IPS-18c (cell line): ENCODE results near the gene OR1E1.
A peak's percentile ranks its signal among the peaks of the same experiment; 100 is the strongest.
"Not testable (repeated sequence)": the region's sequence is repeated elsewhere in the genome, so short reads cannot be mapped to it uniquely, and the experiment has no call there.

Experiments used
- H3K4me3 ChIP-seq: 2 replicates; pipeline ENCODE4 v1.7.0; 2013; ENCODE audit warnings: low read depth, mild to moderate bottlenecking, low read length, moderate library complexity; ENCODE audit not compliant: insufficient read depth
- H3K9me3 ChIP-seq: one replicate; pipeline ENCODE4 v1.6.1; 2013; ENCODE audit warnings: mild to moderate bottlenecking, low read length, moderate library complexity; ENCODE audit not compliant: control insufficient read depth, insufficient read depth

Gene OR1E1

GRCh38 chr17:3398310-3398709 is at the start of gene OR1E1:
Gene OR1E1 (minus strand): TSS chr17:3398410. CDS start chr17:3398410, 0 bp downstream.
- H3K4me3 ChIP-seq = no peak within 1 kb of the TSS
- peaks cover under 1% of the 10 kb centered on the region for H3K9me3 ChIP-seq

GRCh38 chr17:3447625-3448024 is 49.4 kb upstream of the OR1E1 start:
- H3K4me3 ChIP-seq = no peak overlapping the region
- H3K9me3 ChIP-seq = no peaks in the 10 kb centered on the region

GRCh38 chr17:3440451-3440850 is 42.2 kb upstream of the OR1E1 start:
- H3K9me3 ChIP-seq = no peaks in the 10 kb centered on the region
- H3K4me3 ChIP-seq = no peak overlapping the region

GRCh38 chr17:3438368-3438767 is 40.2 kb upstream of the OR1E1 start:
- no peaks in the 10 kb centered on the region for H3K9me3 ChIP-seq

GRCh38 chr17:3433741-3434140 is 35.5 kb upstream of the OR1E1 start, which contains the start of gene OR1E2:
Gene OR1E2 (minus strand): TSS chr17:3433841. CDS start chr17:3433841, 0 bp downstream.
- no peak within 1 kb of the TSS for H3K4me3 ChIP-seq
- H3K9me3 ChIP-seq = no peaks in the 10 kb centered on the region

More at GRCh38 chr17:3438368-3438767, 40.2 kb upstream of the OR1E1 start:
- no peak overlapping the region for H3K4me3 ChIP-seq

- H3K4me3 ChIP-seq, H3K9me3 ChIP-seq: not testable (repeated sequence)
These were observed 35.0 kb upstream of the OR1E1 start for GRCh38 chr17:3433215-3433614.

GRCh38 chr17:3418222-3418621 is 20.0 kb upstream of the OR1E1 start:
- H3K4me3 ChIP-seq = no peak overlapping the region
- no peaks in the 10 kb centered on the region for H3K9me3 ChIP-seq

GRCh38 chr17:3415610-3416009 is 17.4 kb upstream of the OR1E1 start:
- Histone ChIP-seq H3K9me3 (no peaks in the 10 kb centered on the region), H3K4me3 (no peak overlapping the region)

GRCh38 chr17:3412216-3412615 is 14.0 kb upstream of the OR1E1 start:
- H3K4me3 ChIP-seq, H3K9me3 ChIP-seq: not testable (repeated sequence)

GRCh38 chr17:3411070-3411469 is 12.9 kb upstream of the OR1E1 start, which contains the start of gene OR3A3:
Gene OR3A3 (plus strand): TSS chr17:3411370.
- Histone ChIP-seq H3K4me3 (0 out of 2 replicates have a peak within 1 kb of the TSS, but pooled peaks have one; percentile 9), H3K9me3 (no peaks in the 10 kb centered on the region)

GRCh38 chr17:3403856-3404255 is 5.6 kb upstream of the OR1E1 start:
- H3K4me3 ChIP-seq, H3K9me3 ChIP-seq: not testable (repeated sequence)

- Histone ChIP-seq H3K4me3 (no peak overlapping the region), H3K9me3 (peaks cover 2% of the 10 kb centered on the region)
These were observed 3.6 kb upstream of the OR1E1 start for GRCh38 chr17:3401786-3402185.

- no peak overlapping the region for H3K4me3 ChIP-seq
- H3K9me3 ChIP-seq = peaks cover 2% of the 10 kb centered on the region
These were observed 1.8 kb upstream of the OR1E1 start for GRCh38 chr17:3400055-3400454.

- H3K9me3 ChIP-seq, H3K4me3 ChIP-seq: not testable (repeated sequence)
These were observed 409 bp downstream of the OR1E1 start for GRCh38 chr17:3397801-3398200.

- H3K9me3 ChIP-seq = no peaks in the 10 kb centered on the region
- H3K4me3 ChIP-seq = no peak overlapping the region
These were observed 8.4 kb downstream of the OR1E1 start for GRCh38 chr17:3389791-3390190.

- H3K4me3 ChIP-seq = peak within 1 kb of the TSS; percentile 24
- H3K9me3 ChIP-seq = no peaks in the 10 kb centered on the region
These were observed 12.1 kb downstream of the OR1E1 start, which contains the start of gene OR3A2 for GRCh38 chr17:3385869-3386816. Gene OR3A2 (minus strand): TSS chr17:3386308.

- H3K9me3 ChIP-seq = no peaks in the 10 kb centered on the region
- H3K4me3 ChIP-seq = no peak overlapping the region
These were observed 16.3 kb downstream of the OR1E1 start for GRCh38 chr17:3381957-3382356.

GRCh38 chr17:3378321-3378720 is 19.9 kb downstream of the OR1E1 start:
- H3K4me3 ChIP-seq = no peak overlapping the region
- peaks cover 3% of the 10 kb centered on the region for H3K9me3 ChIP-seq
